Breast epithelium (tissue), 3 donors: ENCODE measurements around the gene ANKRD44.

ENCODE experiments used
- CTCF ChIP-seq, 3 donors: fragments of 450-650 bp; IDR thresholded peaks; one replicate each; pipeline ENCODE4 v1.5.1; 2016 to 2017; ENCODE audit warnings: antibody characterized with exemption in 3 of 3, mild to moderate bottlenecking in 3 of 3, moderate library complexity in 3 of 3
- POLR2A ChIP-seq: fragments of 450-650 bp; IDR thresholded peaks from one replicate; pipeline ENCODE4 v1.6.1; 2016; ENCODE audit warnings: antibody characterized with exemption, mild to moderate bottlenecking, moderate library complexity

GRCh38 chr2:197164141-197164754 lies 146.3 kb downstream of the ANKRD44 start:
- TF ChIP-seq POLR2A: no peak
- no peak for TF ChIP-seq CTCF (IDR thresholded peaks at IDR 0.05)
